ENCODE results near the gene NOSIP.
"Not testable (repeated sequence)": the region's sequence is repeated elsewhere in the genome, so short reads cannot be mapped to it uniquely, and the experiment has no call there.

Gene NOSIP

GRCh38 chr19:49580264-49581006, at the start of gene NOSIP:
NOSIP (minus strand) TSS chr19:49580556; CDS start chr19:49560691, 19,865 bp downstream.
- Histone ChIP-seq H3K27ac (ENCODE audit: low read depth, low read length) (peak within 1 kb of the TSS; percentile 61), H3K9ac (ENCODE audit: low read depth, low read length) (peak within 1 kb of the TSS; percentile 70), H3K27me3 (ENCODE audit: control insufficient read depth, insufficient read depth, low read length) (no peaks in the 10 kb centered on the region), H3K9me3 (ENCODE audit: control insufficient read depth, insufficient read depth, low read length) (no peaks in the 10 kb centered on the region), H3K4me3 (ENCODE audit: low read depth, low read length) (peak within 1 kb of the TSS; percentile 88), H3K4me1 (ENCODE audit: control insufficient read depth, insufficient read depth, low read length) (peaks cover 15% of the 10 kb centered on the region), H3K36me3 (ENCODE audit: control insufficient read depth, insufficient read depth, low read length) (peaks cover 9% of the 10 kb centered on the region)

- Histone ChIP-seq H3K4me3 (ENCODE audit: low read depth, low read length) (no peak overlapping the region), H3K9ac (ENCODE audit: low read depth, low read length) (no peak overlapping the region), H3K27me3 (ENCODE audit: control insufficient read depth, insufficient read depth, low read length) (no peaks in the 10 kb centered on the region), H3K9me3 (ENCODE audit: control insufficient read depth, insufficient read depth, low read length) (no peaks in the 10 kb centered on the region), H3K36me3 (ENCODE audit: control insufficient read depth, insufficient read depth, low read length) (peaks cover 24% of the 10 kb centered on the region), H3K4me1 (ENCODE audit: control insufficient read depth, insufficient read depth, low read length) (peaks cover 5% of the 10 kb centered on the region; the same call in 1 of the 2 replicates), H3K27ac (ENCODE audit: low read depth, low read length) (no peak overlapping the region)
Observed at GRCh38 chr19:49629659-49630058, 49.3 kb upstream of the NOSIP start.

- Histone ChIP-seq H3K4me3 (ENCODE audit: low read depth, low read length) (no peak overlapping the region), H3K9ac (ENCODE audit: low read depth, low read length) (no peak overlapping the region), H3K9me3 (ENCODE audit: control insufficient read depth, insufficient read depth, low read length) (no peaks in the 10 kb centered on the region), H3K36me3 (ENCODE audit: control insufficient read depth, insufficient read depth, low read length) (peaks cover 41% of the 10 kb centered on the region), H3K27ac (ENCODE audit: low read depth, low read length) (no peak overlapping the region), H3K27me3 (ENCODE audit: control insufficient read depth, insufficient read depth, low read length) (no peaks in the 10 kb centered on the region), H3K4me1 (ENCODE audit: control insufficient read depth, insufficient read depth, low read length) (peaks cover 5% of the 10 kb centered on the region; the same call in 1 of the 2 replicates)
Observed at GRCh38 chr19:49626226-49626625, 45.9 kb upstream of the NOSIP start.

- Histone ChIP-seq H3K9ac (ENCODE audit: low read depth, low read length) (no peak overlapping the region), H3K27me3 (ENCODE audit: control insufficient read depth, insufficient read depth, low read length) (no peaks in the 10 kb centered on the region), H3K9me3 (ENCODE audit: control insufficient read depth, insufficient read depth, low read length) (no peaks in the 10 kb centered on the region), H3K4me1 (ENCODE audit: control insufficient read depth, insufficient read depth, low read length) (no peaks in the 10 kb centered on the region), H3K27ac (ENCODE audit: low read depth, low read length) (no peak overlapping the region), H3K36me3 (ENCODE audit: control insufficient read depth, insufficient read depth, low read length) (peaks cover 45% of the 10 kb centered on the region), H3K4me3 (ENCODE audit: low read depth, low read length) (no peak overlapping the region)
Observed at GRCh38 chr19:49624967-49625910, 44.9 kb upstream of the NOSIP start.

GRCh38 chr19:49617860-49618259, 37.5 kb upstream of the NOSIP start:
- peaks cover 75% of the 10 kb centered on the region for H3K36me3 ChIP-seq (ENCODE audit: control insufficient read depth, insufficient read depth, low read length)
- not testable (repeated sequence) for H3K9ac ChIP-seq (ENCODE audit: low read depth, low read length); H3K27me3 ChIP-seq (ENCODE audit: control insufficient read depth, insufficient read depth, low read length); H3K4me1 ChIP-seq (ENCODE audit: control insufficient read depth, insufficient read depth, low read length); H3K4me3 ChIP-seq (ENCODE audit: low read depth, low read length); H3K27ac ChIP-seq (ENCODE audit: low read depth, low read length); H3K9me3 ChIP-seq (ENCODE audit: control insufficient read depth, insufficient read depth, low read length)

GRCh38 chr19:49616945-49617344, 36.6 kb upstream of the NOSIP start:
- H3K4me1 ChIP-seq (ENCODE audit: control insufficient read depth, insufficient read depth, low read length): no peaks in the 10 kb centered on the region
- H3K27ac ChIP-seq (ENCODE audit: low read depth, low read length): no peak overlapping the region
- H3K36me3 ChIP-seq (ENCODE audit: control insufficient read depth, insufficient read depth, low read length): peaks cover 77% of the 10 kb centered on the region
- no peak overlapping the region for H3K4me3 ChIP-seq (ENCODE audit: low read depth, low read length)
- no peaks in the 10 kb centered on the region for H3K9me3 ChIP-seq (ENCODE audit: control insufficient read depth, insufficient read depth, low read length)
- H3K27me3 ChIP-seq (ENCODE audit: control insufficient read depth, insufficient read depth, low read length): no peaks in the 10 kb centered on the region
- H3K9ac ChIP-seq (ENCODE audit: low read depth, low read length): no peak overlapping the region

- Histone ChIP-seq H3K36me3 (ENCODE audit: control insufficient read depth, insufficient read depth, low read length) (peaks cover 73% of the 10 kb centered on the region), H3K4me3 (ENCODE audit: low read depth, low read length) (no peak overlapping the region), H3K9me3 (ENCODE audit: control insufficient read depth, insufficient read depth, low read length) (no peaks in the 10 kb centered on the region), H3K27ac (ENCODE audit: low read depth, low read length) (no peak overlapping the region), H3K9ac (ENCODE audit: low read depth, low read length) (no peak overlapping the region), H3K4me1 (ENCODE audit: control insufficient read depth, insufficient read depth, low read length) (no peaks in the 10 kb centered on the region), H3K27me3 (ENCODE audit: control insufficient read depth, insufficient read depth, low read length) (no peaks in the 10 kb centered on the region)
Observed at GRCh38 chr19:49616532-49616931, 36.2 kb upstream of the NOSIP start.

- H3K36me3 ChIP-seq (ENCODE audit: control insufficient read depth, insufficient read depth, low read length): peaks cover 69% of the 10 kb centered on the region
- H3K9ac ChIP-seq (ENCODE audit: low read depth, low read length): no peak overlapping the region
- H3K4me1 ChIP-seq (ENCODE audit: control insufficient read depth, insufficient read depth, low read length): no peaks in the 10 kb centered on the region
- no peaks in the 10 kb centered on the region for H3K9me3 ChIP-seq (ENCODE audit: control insufficient read depth, insufficient read depth, low read length)
- H3K27me3 ChIP-seq (ENCODE audit: control insufficient read depth, insufficient read depth, low read length): no peaks in the 10 kb centered on the region
- no peak overlapping the region for H3K27ac ChIP-seq (ENCODE audit: low read depth, low read length)
- no peak overlapping the region for H3K4me3 ChIP-seq (ENCODE audit: low read depth, low read length)
Observed at GRCh38 chr19:49615861-49616260, 35.5 kb upstream of the NOSIP start.

- H3K9me3 ChIP-seq (ENCODE audit: control insufficient read depth, insufficient read depth, low read length): no peaks in the 10 kb centered on the region
- peaks cover 72% of the 10 kb centered on the region for H3K36me3 ChIP-seq (ENCODE audit: control insufficient read depth, insufficient read depth, low read length)
- H3K27ac ChIP-seq (ENCODE audit: low read depth, low read length): no peak overlapping the region
- H3K27me3 ChIP-seq (ENCODE audit: control insufficient read depth, insufficient read depth, low read length): no peaks in the 10 kb centered on the region
- no peak overlapping the region for H3K9ac ChIP-seq (ENCODE audit: low read depth, low read length)
- H3K4me1 ChIP-seq (ENCODE audit: control insufficient read depth, insufficient read depth, low read length): no peaks in the 10 kb centered on the region
- H3K4me3 ChIP-seq (ENCODE audit: low read depth, low read length): no peak overlapping the region
Observed at GRCh38 chr19:49614096-49614833, 33.9 kb upstream of the NOSIP start.

- Histone ChIP-seq H3K9ac (ENCODE audit: low read depth, low read length) (no peak overlapping the region), H3K4me3 (ENCODE audit: low read depth, low read length) (no peak overlapping the region), H3K9me3 (ENCODE audit: control insufficient read depth, insufficient read depth, low read length) (no peaks in the 10 kb centered on the region), H3K27me3 (ENCODE audit: control insufficient read depth, insufficient read depth, low read length) (no peaks in the 10 kb centered on the region), H3K36me3 (ENCODE audit: control insufficient read depth, insufficient read depth, low read length) (peaks cover 75% of the 10 kb centered on the region), H3K27ac (ENCODE audit: low read depth, low read length) (no peak overlapping the region), H3K4me1 (ENCODE audit: control insufficient read depth, insufficient read depth, low read length) (no peaks in the 10 kb centered on the region)
Observed at GRCh38 chr19:49613374-49613773, 33.0 kb upstream of the NOSIP start.
